SKM-1 treated with dmso at 0.1 percent for 144 hours (cell line): ENCODE data around the gene ZER1.
"Not testable (repeated sequence)": the region's sequence is repeated elsewhere in the genome, so short reads cannot be mapped to it uniquely, and the experiment has no call there.

ENCODE experiments used
- DNase-seq: peaks from one replicate; lab custom pipeline; 2025; ENCODE audit not compliant: unreplicated experiment; lab: John Stamatoyannopoulos, UW

The ZER1 gene

GRCh38 chr9:128788445-128788844 lies 16.7 kb upstream of the ZER1 start:
- no peak for DNase-seq

- no peak for DNase-seq
These were observed 15.9 kb upstream of the ZER1 start for GRCh38 chr9:128787659-128788058.

GRCh38 chr9:128786681-128787601 lies 15.2 kb upstream of the ZER1 start, which contains the start of gene TBC1D13:
TBC1D13 (plus strand) TSS chr9:128787253; CDS start chr9:128787354, 101 bp downstream.
- DNase-seq: peak; percentile 72

- DNase-seq: no peak
These were observed 13.7 kb upstream of the ZER1 start for GRCh38 chr9:128785427-128785826.

- no peak for DNase-seq
These were observed 10.9 kb upstream of the ZER1 start for GRCh38 chr9:128782669-128783068.

GRCh38 chr9:128781187-128782070 lies 9.7 kb upstream of the ZER1 start:
- DNase-seq: no peak

- not testable (repeated sequence) for DNase-seq
These were observed 8.4 kb upstream of the ZER1 start for GRCh38 chr9:128780093-128780492.

GRCh38 chr9:128774804-128775203 lies 3.1 kb upstream of the ZER1 start:
- no peak for DNase-seq

- DNase-seq: no peak
These were observed 1.3 kb upstream of the ZER1 start for GRCh38 chr9:128773049-128773448.

GRCh38 chr9:128771094-128771721 lies 519 bp downstream of the ZER1 start:
- DNase-seq: no peak

- DNase-seq: no peak
These were observed 1.3 kb downstream of the ZER1 start for GRCh38 chr9:128770286-128771030.

GRCh38 chr9:128768606-128769005 lies 3.1 kb downstream of the ZER1 start:
- DNase-seq: no peak

GRCh38 chr9:128765499-128765898 lies 6.2 kb downstream of the ZER1 start:
- DNase-seq: no peak

- no peak for DNase-seq
These were observed 7.4 kb downstream of the ZER1 start for GRCh38 chr9:128764361-128764760.

- DNase-seq: no peak
These were observed 8.9 kb downstream of the ZER1 start for GRCh38 chr9:128762671-128763449.

GRCh38 chr9:128757602-128758001 lies 14.1 kb downstream of the ZER1 start:
- no peak for DNase-seq

- no peak for DNase-seq
These were observed 18.1 kb downstream of the ZER1 start for GRCh38 chr9:128753627-128754026.

- no peak for DNase-seq
These were observed 20.7 kb downstream of the ZER1 start for GRCh38 chr9:128750926-128751595.

- DNase-seq: no peak
These were observed 24.5 kb downstream of the ZER1 start for GRCh38 chr9:128747241-128747640.
